Astrocyte (in vitro differentiated cells and primary cell): ENCODE data around the gene ARHGAP4. TPM values are rescaled to one million over a fixed set of nuclear protein-coding genes. Genes with fewer than 3 reads are reported as not detected.

Experiments
- DNase-seq: peaks from one replicate; pipeline ENCODE4 v3.0.0-alpha.2; 2010; ENCODE audit warnings: low read depth
- FAIRE-seq: peaks from 2 replicates; lab custom pipeline; 2011; peaks lifted over from hg19 to GRCh38; lab: Jason Lieb, UNC
- H2AFZ ChIP-seq: 2 replicates; pipeline ENCODE4 v1.6.0; 2012; ENCODE audit warnings: low read depth, low read length, inconsistent platforms
- H3K27ac ChIP-seq: 2 replicates; pipeline ENCODE4 v1.5.1; 2011; ENCODE audit warnings: low read depth, low read length, inconsistent platforms
- H3K27me3 ChIP-seq: 2 replicates; pipeline ENCODE4 v1.6.0; 2011; ENCODE audit warnings: low read length, inconsistent platforms; ENCODE audit not compliant: insufficient read depth
- H3K36me3 ChIP-seq: 2 replicates; pipeline ENCODE4 v1.5.1; 2011; ENCODE audit warnings: low read length, inconsistent platforms; ENCODE audit not compliant: insufficient read depth
- H3K4me1 ChIP-seq: 2 replicates; pipeline ENCODE4 v1.5.1; 2011; ENCODE audit warnings: low read length, inconsistent platforms; ENCODE audit not compliant: insufficient read depth
- H3K4me2 ChIP-seq: 2 replicates; pipeline ENCODE4 v1.6.0; 2012; ENCODE audit warnings: low read length, inconsistent platforms
- H3K4me3 ChIP-seq: 2 replicates; pipeline ENCODE4 v1.5.1; 2011; ENCODE audit warnings: low read depth, mild to moderate bottlenecking, low read length, inconsistent platforms; ENCODE audit not compliant: insufficient read depth
- H3K79me2 ChIP-seq: 2 replicates; pipeline ENCODE4 v1.6.0; 2012; ENCODE audit warnings: mild to moderate bottlenecking, low read length, inconsistent platforms; ENCODE audit not compliant: insufficient read depth
- H3K9ac ChIP-seq: 2 replicates; pipeline ENCODE4 v1.6.0; 2012; ENCODE audit warnings: mild to moderate bottlenecking, low read length, inconsistent platforms
- H3K9me3 ChIP-seq: 2 replicates; pipeline ENCODE4 v1.5.1; 2012; ENCODE audit warnings: low read depth, mild to moderate bottlenecking, low read length, inconsistent platforms; ENCODE audit not compliant: insufficient read depth
- H4K20me1 ChIP-seq: 2 replicates; pipeline ENCODE4 v1.6.0; 2012; ENCODE audit warnings: low read length, inconsistent platforms; ENCODE audit not compliant: insufficient read depth
- H3K27ac Mint-ChIP-seq: one replicate; pipeline ENCODE4 v1.8.0; 2021; ENCODE audit warnings: mild to moderate bottlenecking, mixed read lengths; ENCODE audit not compliant: unreplicated experiment
- H3K27me3 Mint-ChIP-seq: one replicate; pipeline ENCODE4 v1.8.0; 2021; ENCODE audit warnings: low read depth, mixed read lengths; ENCODE audit not compliant: unreplicated experiment
- H3K36me3 Mint-ChIP-seq: one replicate; pipeline ENCODE4 v1.8.0; 2021; ENCODE audit warnings: low read depth, mixed read lengths; ENCODE audit not compliant: unreplicated experiment
- H3K4me1 Mint-ChIP-seq: one replicate; pipeline ENCODE4 v1.8.0; 2021; ENCODE audit warnings: low read depth, mixed read lengths; ENCODE audit not compliant: unreplicated experiment
- H3K4me3 Mint-ChIP-seq: one replicate; pipeline ENCODE4 v1.8.0; 2021; ENCODE audit warnings: mild to moderate bottlenecking, moderate library complexity, mixed read lengths; ENCODE audit not compliant: unreplicated experiment
- H3K9me3 Mint-ChIP-seq: one replicate; pipeline ENCODE4 v1.8.0; 2021; ENCODE audit warnings: mild to moderate bottlenecking, mixed read lengths; ENCODE audit not compliant: unreplicated experiment
- CTCF ChIP-seq: IDR thresholded peaks from 2 replicates; pipeline ENCODE4 v1.5.1; 2011; ENCODE audit warnings: low read depth, mild to moderate bottlenecking, inconsistent platforms, low read length, moderate library complexity; ENCODE audit not compliant: insufficient read depth
- EZH2 ChIP-seq: IDR thresholded peaks from 2 replicates; pipeline ENCODE4 v1.6.1; 2012; ENCODE audit warnings: mild to moderate bottlenecking, low read length, inconsistent platforms; ENCODE audit not compliant: insufficient read depth
- total RNA-seq: library from RNA; stranded (reverse); gene quantifications from 2 replicates; pipeline ENCODE4 v1.2.1, GENCODE V29; 2021

The ARHGAP4 gene
- total RNA-seq, 1 donor from 2014 or later: 3.9 TPM

GRCh38 chrX:153871451-153871850 lies 54.6 kb downstream of the ARHGAP4 start:
- no peaks in the 10 kb centered on the region for H3K9me3 ChIP-seq
- Mint-ChIP-seq H3K27me3 (no peaks in the 10 kb centered on the region), H3K9me3 (no peaks in the 10 kb centered on the region), H3K36me3 (peaks cover 6% of the 10 kb centered on the region), H3K4me1 (peaks cover 16% of the 10 kb centered on the region), H3K4me3 (no peak overlapping the region), H3K27ac (no peak overlapping the region)
- H4K20me1 ChIP-seq: no peaks in the 10 kb centered on the region
- no peak overlapping the region for H3K4me2 ChIP-seq
- no peak overlapping the region for H2AFZ ChIP-seq
- no peak for FAIRE-seq
- H3K4me1 ChIP-seq: no peaks in the 10 kb centered on the region
- TF ChIP-seq CTCF (no peak), EZH2 (no peak)
- DNase-seq: no peak
- no peak overlapping the region for H3K4me3 ChIP-seq
- no peak overlapping the region for H3K9ac ChIP-seq
- H3K27me3 ChIP-seq: peaks cover 2% of the 10 kb centered on the region
- H3K36me3 ChIP-seq: no peaks in the 10 kb centered on the region
- no peaks in the 10 kb centered on the region for H3K79me2 ChIP-seq
- no peak overlapping the region for H3K27ac ChIP-seq

DNA sequence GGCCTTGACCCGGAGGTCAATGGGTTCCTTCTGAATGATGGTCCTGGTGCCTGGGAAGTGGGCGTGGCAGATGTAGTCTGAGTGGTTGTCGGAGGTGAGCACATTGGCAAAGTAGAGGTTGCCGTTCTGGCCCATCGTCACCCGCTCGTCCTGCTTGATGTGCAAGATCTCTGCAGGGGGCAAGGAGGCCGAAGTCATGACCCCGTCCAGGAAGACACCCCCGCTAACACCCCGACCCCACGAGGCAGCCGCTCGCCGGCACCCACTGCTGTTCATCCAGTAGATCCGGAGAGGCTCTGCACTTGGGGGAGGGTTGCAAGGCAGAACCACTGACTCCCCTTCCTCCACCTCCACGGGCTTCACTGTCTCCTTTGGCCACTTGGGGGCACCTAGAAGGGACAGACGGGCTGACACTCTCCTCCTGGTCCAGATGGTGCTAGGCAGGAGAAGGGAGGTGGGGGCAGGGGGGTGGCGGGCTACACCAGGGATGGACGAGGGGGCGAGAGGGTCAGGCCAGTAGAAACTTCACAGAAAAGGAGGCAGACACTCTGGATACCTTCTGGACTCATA lies 55.2 kb downstream of the ARHGAP4 start:
- peaks cover 2% of the 10 kb centered on the region for H3K27me3 ChIP-seq
- Mint-ChIP-seq H3K36me3 (peaks cover 6% of the 10 kb centered on the region), H3K4me1 (peaks cover 12% of the 10 kb centered on the region), H3K9me3 (no peaks in the 10 kb centered on the region), H3K27ac (no peak overlapping the region), H3K27me3 (no peaks in the 10 kb centered on the region), H3K4me3 (no peak overlapping the region)
- no peak overlapping the region for H2AFZ ChIP-seq
- H3K27ac ChIP-seq: no peak overlapping the region
- no peak overlapping the region for H3K4me2 ChIP-seq
- H3K4me3 ChIP-seq: no peak overlapping the region
- H3K4me1 ChIP-seq: no peaks in the 10 kb centered on the region
- no peaks in the 10 kb centered on the region for H4K20me1 ChIP-seq
- H3K9me3 ChIP-seq: no peaks in the 10 kb centered on the region
- H3K79me2 ChIP-seq: no peaks in the 10 kb centered on the region
- TF ChIP-seq CTCF (no peak), EZH2 (no peak)
- no peak for FAIRE-seq
- H3K9ac ChIP-seq: no peak overlapping the region
- no peaks in the 10 kb centered on the region for H3K36me3 ChIP-seq
- DNase-seq: no peak

DNA sequence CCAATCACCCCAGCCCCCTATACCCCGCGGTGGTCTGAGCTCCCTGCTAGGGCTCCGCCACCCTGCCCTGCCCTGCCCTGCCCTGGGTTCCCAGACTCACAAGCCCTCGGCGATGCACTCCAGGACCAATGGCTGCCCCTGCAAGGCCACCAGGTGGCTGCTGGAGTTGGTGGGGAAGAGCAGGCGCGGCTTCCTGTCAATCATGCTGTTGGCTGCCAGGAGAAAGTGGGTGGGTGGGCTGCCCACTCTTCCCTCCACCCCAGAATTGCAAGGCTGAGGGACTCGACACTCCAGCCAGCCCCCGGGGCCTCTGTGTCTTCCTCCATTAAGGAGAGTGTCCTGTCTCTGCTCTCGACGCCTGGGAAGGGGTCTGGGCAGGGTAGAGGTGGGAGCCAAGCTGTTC lies 55.8 kb downstream of the ARHGAP4 start:
- H3K4me2 ChIP-seq: no peak overlapping the region
- DNase-seq: no peak
- Mint-ChIP-seq H3K9me3 (no peaks in the 10 kb centered on the region), H3K4me3 (no peak overlapping the region), H3K36me3 (peaks cover 8% of the 10 kb centered on the region), H3K27me3 (no peaks in the 10 kb centered on the region), H3K27ac (no peak overlapping the region), H3K4me1 (peaks cover 12% of the 10 kb centered on the region)
- H3K4me3 ChIP-seq: no peak overlapping the region
- no peak for FAIRE-seq
- H3K4me1 ChIP-seq: no peaks in the 10 kb centered on the region
- no peak overlapping the region for H3K27ac ChIP-seq
- no peak overlapping the region for H3K9ac ChIP-seq
- H3K27me3 ChIP-seq: peaks cover 2% of the 10 kb centered on the region
- no peaks in the 10 kb centered on the region for H4K20me1 ChIP-seq
- H2AFZ ChIP-seq: no peak overlapping the region
- no peaks in the 10 kb centered on the region for H3K79me2 ChIP-seq
- no peak for TF ChIP-seq EZH2
- no peak for TF ChIP-seq CTCF
- no peaks in the 10 kb centered on the region for H3K9me3 ChIP-seq
- H3K36me3 ChIP-seq: no peaks in the 10 kb centered on the region
